HUDEP-2 (cell line): ENCODE results near the gene RNF220.
"Not testable (repeated sequence)": the region's sequence is repeated elsewhere in the genome, so short reads cannot be mapped to it uniquely, and the experiment has no call there.

Source experiments
- DNase-seq, 76 experiments: peaks; one replicate each; lab custom pipeline; 2025; ENCODE audit not compliant: unreplicated experiment in 76 of 76; lab: John Stamatoyannopoulos, UW

RNF220 gene

DNA sequence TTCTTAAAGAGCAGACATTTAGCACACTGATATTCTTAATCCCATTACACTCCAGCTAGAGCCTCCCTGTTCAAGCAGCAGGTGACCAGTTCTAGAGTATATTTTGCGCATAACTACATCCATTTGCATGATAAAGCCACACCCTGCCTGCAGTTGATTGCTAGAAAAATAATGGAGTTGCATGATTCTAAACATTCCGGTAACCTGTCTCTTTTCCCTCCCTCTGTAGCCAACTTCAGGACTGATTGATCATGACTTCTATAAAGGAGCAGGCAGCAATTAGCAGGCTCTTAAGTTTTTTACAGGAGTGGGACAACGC lies 284.4 kb downstream of the RNF220 start:
- DNase-seq: no peak

DNA sequence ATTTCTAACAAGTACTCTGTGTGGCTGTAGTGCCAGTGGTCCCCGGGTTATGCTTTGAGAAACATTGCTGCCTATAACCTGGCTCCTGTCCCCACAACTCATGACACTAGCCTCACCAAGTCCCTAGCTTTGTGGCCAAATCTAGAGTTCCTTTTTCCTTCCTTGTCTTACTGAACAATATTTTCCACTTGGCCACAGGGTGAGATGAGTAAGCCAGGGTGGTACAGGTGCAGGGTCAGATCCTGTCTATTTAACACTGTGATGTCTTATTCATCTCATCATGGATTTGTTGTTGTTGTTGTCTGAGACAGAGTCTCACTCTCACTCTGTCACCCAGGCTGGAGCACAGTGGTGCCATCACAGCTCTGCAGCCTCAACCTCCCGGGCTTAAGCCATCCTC lies 288.1 kb downstream of the RNF220 start:
- DNase-seq: peak in 1 of 76 experiments; percentile 9

DNA sequence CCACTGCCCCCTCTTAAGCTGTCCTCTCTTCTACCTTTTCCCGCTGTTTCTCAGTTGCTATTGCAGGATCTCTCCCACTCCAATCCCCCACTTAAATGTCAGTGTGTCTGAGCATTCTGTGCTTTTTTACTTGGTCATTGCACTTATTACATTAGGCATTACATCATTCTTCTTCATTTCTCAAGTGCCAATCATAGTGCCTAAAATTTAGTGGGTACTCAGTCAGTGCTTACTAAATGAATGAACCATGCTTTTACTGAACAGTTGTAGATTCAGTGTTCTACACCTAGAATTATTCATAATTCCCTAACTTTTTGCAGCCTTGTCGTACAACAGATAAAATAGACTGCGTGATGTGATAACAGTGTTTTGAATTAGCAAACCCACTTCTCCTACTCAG lies 288.8 kb downstream of the RNF220 start:
- no peak for DNase-seq

DNA sequence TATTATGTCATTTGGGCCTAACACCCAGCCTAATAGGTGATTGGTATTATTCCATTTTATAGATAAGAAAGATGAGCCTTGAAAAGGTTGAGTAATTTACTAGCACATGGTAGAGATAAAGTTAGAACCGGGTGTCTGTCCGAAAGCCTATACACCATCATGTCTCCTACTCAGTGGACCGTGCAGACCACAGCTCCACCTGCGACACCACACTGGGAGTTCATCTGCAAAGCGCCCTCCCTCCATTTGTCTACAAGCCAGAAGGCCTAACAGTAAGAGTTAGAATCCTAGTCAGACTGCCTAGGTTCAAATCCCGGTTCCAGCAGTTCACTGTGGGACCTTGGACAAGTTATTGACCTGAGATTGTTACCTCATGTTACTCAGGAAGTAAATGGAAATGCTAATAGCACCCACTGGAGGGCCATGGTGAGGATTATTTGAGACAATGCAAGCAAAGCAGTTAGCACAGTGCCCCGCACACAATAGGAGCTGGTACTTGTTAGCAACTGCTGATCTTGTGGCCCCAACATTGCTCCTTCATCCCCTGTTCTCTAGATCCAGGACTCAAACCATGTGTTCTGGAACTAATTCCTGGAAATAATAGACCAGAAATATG lies 289.9 kb downstream of the RNF220 start:
- no peak for DNase-seq

DNA sequence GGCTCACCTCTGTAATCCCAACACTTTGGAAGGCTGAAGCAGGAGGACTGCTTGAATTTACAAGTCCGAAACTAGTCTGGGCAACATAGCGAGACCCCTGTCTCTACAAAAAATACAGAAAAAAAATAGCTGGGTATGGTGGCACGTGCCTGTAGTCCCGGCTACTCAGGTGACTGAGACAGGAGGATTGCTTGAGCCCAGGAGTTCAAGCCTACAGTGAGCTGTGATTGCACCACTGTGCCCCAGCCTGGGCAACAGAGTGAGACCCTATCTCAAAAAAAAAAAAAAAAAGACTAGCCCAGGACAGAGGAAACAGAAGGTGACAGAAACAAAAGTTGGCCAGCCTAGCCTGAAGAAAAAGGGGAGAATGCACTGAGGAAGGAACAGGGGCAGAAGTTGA lies 290.6 kb downstream of the RNF220 start:
- DNase-seq: no peak

DNA sequence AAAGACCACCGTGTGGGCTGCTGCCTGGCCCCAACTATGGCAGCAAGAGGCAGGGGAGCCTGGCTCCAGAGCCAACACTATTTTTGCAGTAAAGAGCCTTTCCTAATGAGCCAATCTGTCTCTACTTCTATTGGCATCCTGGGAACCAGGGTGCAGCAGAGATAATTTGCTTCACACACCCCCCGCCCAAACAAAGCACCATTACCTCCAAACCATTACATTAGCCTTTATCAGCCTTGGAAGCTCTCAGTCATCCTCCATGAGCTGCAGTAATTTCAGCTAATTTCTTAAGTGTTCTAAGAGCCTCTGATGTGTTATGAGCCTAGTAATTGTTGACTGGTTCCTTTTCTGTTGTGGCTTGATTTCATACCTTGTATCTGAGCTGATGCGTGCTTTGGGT lies 291.0 kb downstream of the RNF220 start:
- no peak for DNase-seq

DNA sequence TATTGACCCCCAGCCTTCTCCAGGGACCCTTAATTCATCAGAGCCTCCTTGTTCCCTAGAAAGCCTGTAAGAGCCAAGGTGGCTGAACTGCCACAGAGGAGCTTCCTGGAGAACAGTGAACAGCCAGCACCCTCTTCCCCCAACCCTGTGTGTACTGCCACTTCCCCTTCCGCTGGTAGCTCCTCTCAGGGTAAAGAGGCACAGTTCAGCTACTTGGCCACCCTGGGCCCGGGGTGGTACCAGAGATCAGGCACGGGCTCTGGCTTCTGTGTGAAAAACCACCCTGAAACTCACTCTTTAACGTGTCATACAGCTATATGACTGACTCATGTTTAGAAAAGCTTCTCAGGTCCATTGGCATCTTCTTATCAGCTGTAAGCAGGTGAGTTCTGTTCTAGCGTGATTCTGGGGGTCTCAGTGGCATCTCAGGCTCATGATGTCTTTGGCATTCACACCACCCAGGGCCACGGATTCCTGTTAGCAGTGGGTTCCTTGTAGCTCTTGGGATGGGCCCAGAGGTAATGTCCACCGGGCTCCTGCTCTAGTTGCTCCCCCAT lies 291.8 kb downstream of the RNF220 start:
- peak in 1 of 76 experiments; percentile 10 for DNase-seq

DNA sequence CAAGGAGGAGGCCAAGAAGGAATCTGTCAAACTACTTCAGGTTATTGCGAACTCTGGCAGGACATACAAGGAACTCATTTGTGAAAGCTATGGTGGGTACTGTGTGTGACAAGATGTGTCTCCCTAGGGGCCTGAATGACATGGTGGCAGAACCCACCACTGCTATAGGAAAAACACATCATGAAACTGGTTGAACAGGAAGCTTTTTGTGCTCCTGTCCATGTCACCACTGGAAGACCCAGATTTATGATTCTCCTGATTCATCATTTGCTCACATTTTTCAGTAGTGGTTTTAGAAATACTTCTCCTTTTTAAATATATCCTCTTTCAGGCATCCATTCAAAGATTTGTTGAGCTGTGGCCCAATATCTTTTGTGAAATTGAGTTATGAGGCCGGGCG lies 293.1 kb downstream of the RNF220 start:
- DNase-seq: no peak

DNA sequence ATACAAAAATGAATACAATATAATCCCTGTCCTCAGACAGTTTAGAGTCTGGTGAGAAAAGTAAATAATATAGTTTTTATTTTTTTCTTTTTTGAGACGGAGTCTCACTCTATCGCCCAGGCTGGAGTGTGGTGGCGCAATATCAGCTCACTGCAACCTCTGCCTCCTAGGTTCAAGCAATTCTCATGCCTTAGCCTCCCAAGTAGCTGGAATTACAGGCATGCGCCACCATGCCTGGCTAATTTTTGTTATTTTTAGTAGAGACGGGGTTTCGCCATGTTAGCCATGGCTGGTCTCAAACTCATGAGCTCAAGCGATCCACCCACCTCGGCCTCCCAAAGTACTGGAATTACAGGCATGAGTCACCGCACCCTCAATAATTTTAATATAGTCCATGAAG lies 294.3 kb downstream of the RNF220 start:
- DNase-seq: not testable (repeated sequence)

DNA sequence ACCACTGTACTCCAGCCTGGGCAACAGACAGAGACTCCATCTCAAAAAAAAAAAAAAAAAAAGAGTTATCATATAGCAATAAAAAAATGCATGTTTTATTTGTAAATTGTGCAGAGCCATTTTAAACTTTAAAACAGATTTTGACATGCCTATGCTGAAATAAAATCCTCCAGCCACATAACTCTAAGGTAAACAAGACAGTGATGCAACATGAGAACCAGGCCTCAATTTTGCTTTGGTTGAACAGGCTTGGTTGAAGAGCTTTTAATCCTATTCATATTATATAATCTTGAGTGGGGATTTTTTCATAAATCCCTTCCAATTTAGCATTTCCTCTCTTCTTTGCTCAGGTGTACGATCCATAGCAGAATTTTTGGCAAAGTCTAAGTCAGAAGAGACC lies 295.5 kb downstream of the RNF220 start:
- DNase-seq: no peak

DNA sequence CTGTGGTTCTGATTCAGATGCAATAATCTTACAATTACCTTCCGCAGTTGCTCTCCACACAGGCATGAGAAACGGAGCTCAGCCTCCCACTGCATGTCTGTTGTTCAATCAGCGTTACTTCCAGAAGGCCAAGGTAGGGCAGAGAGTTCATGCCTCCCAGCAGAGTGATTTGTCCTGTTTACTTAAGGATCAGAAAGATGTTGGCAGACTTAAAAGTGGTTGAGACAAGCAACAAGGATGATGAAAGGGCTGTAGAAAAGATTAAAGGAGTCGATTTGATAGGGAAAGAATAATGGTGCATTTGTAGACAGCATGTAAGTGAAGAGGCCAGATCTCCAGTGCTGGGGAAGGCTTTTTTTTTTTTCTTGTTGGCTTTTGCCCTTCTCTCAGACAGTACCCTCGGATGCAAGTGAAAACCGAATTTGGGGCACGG lies 296.1 kb downstream of the RNF220 start:
- DNase-seq: no peak
